Fibroblast of lung (primary cell): ENCODE measurements around the gene AMOTL2. TPM values are rescaled to one million over a fixed set of nuclear protein-coding genes. Genes with fewer than 3 reads are reported as not detected.

Source experiments
- DNase-seq, 2 donors: peaks; one replicate each; pipeline versions ENCODE4 v3.0.0 to v3.0.0-alpha.2; 2010; ENCODE audit warnings: low read depth in 2 of 2
- H2AFZ ChIP-seq: 2 replicates; pipeline ENCODE4 v1.5.1; 2012; ENCODE audit warnings: low read length, control low read depth, inconsistent platforms
- H3K27ac ChIP-seq: 2 replicates; pipeline ENCODE4 v1.5.1; 2011; ENCODE audit warnings: low read length, control low read depth; ENCODE audit not compliant: insufficient read depth
- H3K27me3 ChIP-seq: 2 replicates; pipeline ENCODE4 v1.5.1; 2011; ENCODE audit warnings: mild to moderate bottlenecking, low read length; ENCODE audit not compliant: control insufficient read depth, insufficient read depth
- H3K36me3 ChIP-seq: 2 replicates; pipeline ENCODE4 v1.5.1; 2011; ENCODE audit warnings: low read length; ENCODE audit not compliant: control insufficient read depth, insufficient read depth
- H3K4me1 ChIP-seq: 2 replicates; pipeline ENCODE4 v1.5.1; 2011; ENCODE audit warnings: low read length; ENCODE audit not compliant: control insufficient read depth, insufficient read depth; ENCODE audit errors: extremely low read depth
- H3K4me2 ChIP-seq: 2 replicates; pipeline ENCODE4 v1.5.1; 2011; ENCODE audit warnings: low read length, control low read depth; ENCODE audit not compliant: insufficient read depth; ENCODE audit errors: extremely low read depth
- H3K4me3 ChIP-seq, 4 experiments: fragments of 200-600 bp in 1 of 4; sonication (generic) in 1 of 4; replicated peaks in 1 of 4; 2 replicates each; pipeline ENCODE4 v1.5.1; 2011 to 2016; ENCODE audit warnings: low read length in 4 of 4, low read depth in 3 of 4, mild to moderate bottlenecking in 3 of 4, control low read depth in 2 of 4, inconsistent platforms in 1 of 4, mixed read lengths in 1 of 4; ENCODE audit not compliant: insufficient read depth in 1 of 4; ENCODE audit errors: control extremely low read depth in 1 of 4
- H3K79me2 ChIP-seq: 2 replicates; pipeline ENCODE4 v1.5.1; 2012; ENCODE audit warnings: mild to moderate bottlenecking, low read length, inconsistent platforms; ENCODE audit not compliant: control insufficient read depth, insufficient read depth
- H3K9ac ChIP-seq: 2 replicates; pipeline ENCODE4 v1.5.1; 2011; ENCODE audit warnings: mild to moderate bottlenecking, low read length, control low read depth; ENCODE audit not compliant: insufficient read depth
- H3K9me3 ChIP-seq: 2 replicates; pipeline ENCODE4 v1.5.1; 2012; ENCODE audit warnings: low read depth, low read length; ENCODE audit not compliant: control insufficient read depth, insufficient read depth
- H4K20me1 ChIP-seq: 2 replicates; pipeline ENCODE4 v1.5.1; 2011; ENCODE audit warnings: low read length; ENCODE audit not compliant: control insufficient read depth, insufficient read depth; ENCODE audit errors: extremely low read depth
- EZH2 ChIP-seq: IDR thresholded peaks from 2 replicates; pipeline ENCODE4 v1.5.1; 2012; ENCODE audit warnings: low read length, control low read depth, mild to moderate bottlenecking; ENCODE audit errors: missing control alignments
- polyA plus RNA-seq, 2 donors: library from polyadenylated mRNA; depleted of rRNA in 1 of 2; stranded (reverse) in 1 of 2; unstranded in 1 of 2; fragments of >200 nt; gene quantifications; 2 replicates each; pipeline ENCODE4 v1.2.1, GENCODE V29; 2011 to 2012; ENCODE audit warnings: missing spikeins in 1 of 2
- total RNA-seq: library from RNA; depleted of rRNA; stranded (reverse); fragments of >200 nt; gene quantifications from 2 replicates; pipeline ENCODE4 v1.2.1, GENCODE V29; 2014
- TF ChIP-seq, protein P1 (sequence below), 2 donors: IDR thresholded peaks in 1 of 2; conservative IDR thresholded peaks in 1 of 2; 1 replicate in 1 of 2; 2 replicates in 1 of 2; pipeline ENCODE4 v1.5.1; 2011 to 2012; ENCODE audit warnings: low read length in 2 of 2, control low read depth in 1 of 2, inconsistent platforms in 1 of 2, low read depth in 1 of 2, mild to moderate bottlenecking in 1 of 2

The AMOTL2 gene
- total and polyA plus RNA-seq, 2 donors (not counting 1 experiment from before 2014, with no cell fraction given), result 74.6 to 97.0 TPM

DNA sequence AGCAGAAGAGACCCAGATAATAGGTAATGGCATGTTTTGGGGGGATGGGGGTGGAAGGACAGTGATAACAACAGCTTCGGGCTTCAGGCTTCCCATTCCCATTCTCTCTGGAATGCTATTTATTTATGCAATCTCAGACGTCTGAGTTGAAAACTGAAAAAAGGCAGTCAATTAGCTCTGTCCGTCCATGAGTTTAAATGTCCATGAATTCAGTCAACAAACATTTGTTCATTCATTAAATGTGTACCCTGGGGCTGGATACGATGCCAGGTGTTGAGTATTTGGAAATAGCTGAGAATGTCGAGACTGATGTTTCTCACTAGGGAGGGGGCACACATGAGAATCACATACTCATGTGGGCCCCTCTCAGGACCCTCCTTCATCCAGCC, 42.4 kb downstream of the AMOTL2 start:
- Histone ChIP-seq H3K36me3 (no peaks in the 10 kb centered on the region), H3K4me3 (peak overlapping the region in 1 of 4 experiments; percentile 8)
- no peak for TF ChIP-seq EZH2
- TF ChIP-seq, protein P1, sequence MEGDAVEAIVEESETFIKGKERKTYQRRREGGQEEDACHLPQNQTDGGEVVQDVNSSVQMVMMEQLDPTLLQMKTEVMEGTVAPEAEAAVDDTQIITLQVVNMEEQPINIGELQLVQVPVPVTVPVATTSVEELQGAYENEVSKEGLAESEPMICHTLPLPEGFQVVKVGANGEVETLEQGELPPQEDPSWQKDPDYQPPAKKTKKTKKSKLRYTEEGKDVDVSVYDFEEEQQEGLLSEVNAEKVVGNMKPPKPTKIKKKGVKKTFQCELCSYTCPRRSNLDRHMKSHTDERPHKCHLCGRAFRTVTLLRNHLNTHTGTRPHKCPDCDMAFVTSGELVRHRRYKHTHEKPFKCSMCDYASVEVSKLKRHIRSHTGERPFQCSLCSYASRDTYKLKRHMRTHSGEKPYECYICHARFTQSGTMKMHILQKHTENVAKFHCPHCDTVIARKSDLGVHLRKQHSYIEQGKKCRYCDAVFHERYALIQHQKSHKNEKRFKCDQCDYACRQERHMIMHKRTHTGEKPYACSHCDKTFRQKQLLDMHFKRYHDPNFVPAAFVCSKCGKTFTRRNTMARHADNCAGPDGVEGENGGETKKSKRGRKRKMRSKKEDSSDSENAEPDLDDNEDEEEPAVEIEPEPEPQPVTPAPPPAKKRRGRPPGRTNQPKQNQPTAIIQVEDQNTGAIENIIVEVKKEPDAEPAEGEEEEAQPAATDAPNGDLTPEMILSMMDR (conservative IDR thresholded peaks at IDR 0.05 in 1 of 2, IDR thresholded peaks at IDR 0.05 in 1 of 2; ENCODE audit: low read depth in 1 of 2, low read length in 2 of 2), result no peak

DNA sequence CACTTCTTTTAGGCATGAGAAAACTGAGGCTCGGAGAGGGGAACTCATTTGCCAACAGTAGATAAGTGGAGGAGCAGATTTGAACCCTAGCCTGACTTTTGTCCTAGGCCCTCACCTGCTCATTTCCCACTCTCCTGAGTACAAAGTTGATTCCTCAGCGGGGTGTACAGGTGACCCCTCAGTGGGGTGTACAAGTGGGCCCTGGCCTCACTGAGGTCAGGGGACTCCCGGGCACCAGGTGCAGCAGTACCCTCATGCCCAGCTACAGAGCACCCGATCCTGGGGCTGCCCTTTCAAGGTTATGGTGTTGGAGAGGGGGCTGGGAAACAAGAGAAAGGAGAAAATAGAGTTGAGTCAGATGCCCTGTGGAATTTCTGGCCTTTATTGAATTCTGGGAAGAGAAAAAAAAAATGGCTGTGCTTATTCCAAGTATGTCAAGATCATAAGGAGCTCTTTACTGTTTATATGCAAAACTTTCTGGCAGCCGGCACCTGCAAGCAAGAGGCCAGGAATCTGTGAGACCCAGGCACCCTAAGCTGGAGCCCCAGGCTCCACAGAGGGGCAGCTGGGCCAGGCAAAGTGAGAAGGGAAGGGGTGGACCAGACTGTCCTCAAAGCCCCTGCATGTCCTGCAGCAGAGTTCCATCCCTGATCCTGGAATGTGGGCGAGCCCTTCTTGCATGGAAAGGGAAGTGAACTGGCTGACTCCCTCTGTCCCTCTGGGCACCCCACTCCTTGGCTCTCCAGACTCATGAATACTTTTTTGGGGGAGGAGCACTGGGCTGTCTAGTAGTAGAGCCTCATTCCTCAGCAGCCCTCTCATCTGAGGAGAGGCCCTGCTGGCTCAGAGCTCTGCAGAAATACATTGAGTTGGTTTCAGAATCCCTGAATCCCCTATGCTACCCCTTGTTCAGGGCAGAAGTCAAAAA, 43.1 kb downstream of the AMOTL2 start:
- Histone ChIP-seq H4K20me1 (no peaks in the 10 kb centered on the region), H3K4me2 (peak overlapping the region; percentile 44), H3K9ac (no peak overlapping the region), H2AFZ (no peak overlapping the region), H3K27ac (peak overlapping the region; percentile 30), H3K36me3 (no peaks in the 10 kb centered on the region), H3K4me3 (peak overlapping the region in 1 of 4 experiments; percentile 8), H3K4me1 (peaks cover 56% of the 10 kb centered on the region), H3K27me3 (no peaks in the 10 kb centered on the region), H3K9me3 (no peaks in the 10 kb centered on the region), H3K79me2 (no peaks in the 10 kb centered on the region)
- DNase-seq, result peak; percentile 47 to 85
- TF ChIP-seq, protein P1 (conservative IDR thresholded peaks at IDR 0.05 in 1 of 2, IDR thresholded peaks at IDR 0.05 in 1 of 2; ENCODE audit: low read depth in 1 of 2, low read length in 2 of 2), result no peak
- no peak for TF ChIP-seq EZH2

More for the DNA sequence above, 42.4 kb downstream of the AMOTL2 start:
- peaks cover 52% of the 10 kb centered on the region for H3K4me1 ChIP-seq
- DNase-seq, result no peak
- no peak overlapping the region for H2AFZ ChIP-seq
- H3K9ac ChIP-seq, result no peak overlapping the region
- no peaks in the 10 kb centered on the region for H3K9me3 ChIP-seq
- peak overlapping the region; percentile 44 for H3K4me2 ChIP-seq
- no peaks in the 10 kb centered on the region for H3K27me3 ChIP-seq
- peak overlapping the region; percentile 30 for H3K27ac ChIP-seq
- H4K20me1 ChIP-seq, result no peaks in the 10 kb centered on the region
- H3K79me2 ChIP-seq, result no peaks in the 10 kb centered on the region

DNA sequence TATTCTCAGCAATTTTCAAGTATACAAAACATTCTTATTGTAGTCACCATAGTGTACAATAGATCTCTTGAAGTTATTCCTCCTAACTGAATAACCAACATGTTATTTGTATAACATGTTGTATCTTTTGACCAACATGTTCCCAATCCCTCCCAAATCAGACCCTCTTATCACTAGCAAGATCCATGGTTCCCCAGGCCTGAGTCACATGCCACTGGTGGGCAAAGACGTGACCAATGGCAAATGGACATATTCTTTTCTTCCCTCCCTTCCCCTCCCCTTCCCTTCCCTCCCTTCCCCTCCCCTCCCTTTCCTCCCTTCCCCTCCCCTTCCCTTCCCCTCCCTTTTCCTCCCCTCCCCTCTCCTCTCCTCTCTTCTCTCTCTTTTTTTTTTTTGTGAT, 45.4 kb downstream of the AMOTL2 start:
- no peak for DNase-seq
- no peaks in the 10 kb centered on the region for H4K20me1 ChIP-seq
- H3K79me2 ChIP-seq, result no peaks in the 10 kb centered on the region
- no peaks in the 10 kb centered on the region for H3K36me3 ChIP-seq
- H3K9ac ChIP-seq, result no peak overlapping the region
- no peak overlapping the region for H3K4me2 ChIP-seq
- H3K4me1 ChIP-seq, result peaks cover 56% of the 10 kb centered on the region
- TF ChIP-seq, protein P1 (conservative IDR thresholded peaks at IDR 0.05 in 1 of 2, IDR thresholded peaks at IDR 0.05 in 1 of 2; ENCODE audit: low read depth in 1 of 2, low read length in 2 of 2), result no peak
- TF ChIP-seq EZH2, result no peak
- H3K27ac ChIP-seq, result no peak overlapping the region
- no peak overlapping the region for H3K4me3 ChIP-seq
- no peak overlapping the region for H2AFZ ChIP-seq
- no peaks in the 10 kb centered on the region for H3K27me3 ChIP-seq
- no peaks in the 10 kb centered on the region for H3K9me3 ChIP-seq
